Parathyroid adenoma (tissue), 2 donors: Measurements from ENCODE around the gene ACSL5.

Source experiments
- H2AFZ ChIP-seq: fragments of 300-600 bp; sonication (generic); one replicate; pipeline ENCODE4 v1.7.0; 2017; ENCODE audit warnings: antibody characterized with exemption, mild to moderate bottlenecking
- H3K27ac ChIP-seq: fragments of 300-600 bp; sonication (generic); one replicate; pipeline ENCODE4 v1.7.0; 2017
- H3K27me3 ChIP-seq: fragments of 300-600 bp; sonication (generic); one replicate; pipeline ENCODE4 v1.7.0; 2017; ENCODE audit warnings: low read length; ENCODE audit not compliant: control insufficient read depth, insufficient read depth
- H3K36me3 ChIP-seq: fragments of 300-600 bp; sonication (generic); one replicate; pipeline ENCODE4 v1.7.0; 2017; ENCODE audit warnings: low read length; ENCODE audit not compliant: control insufficient read depth, insufficient read depth
- H3K4me1 ChIP-seq: fragments of 300-600 bp; sonication (generic); one replicate; pipeline ENCODE4 v1.7.0; 2017; ENCODE audit warnings: control low read depth
- H3K4me2 ChIP-seq: fragments of 300-600 bp; sonication (generic); one replicate; pipeline ENCODE4 v1.7.0; 2017; ENCODE audit warnings: low read length
- H3K4me3 ChIP-seq: fragments of 300-600 bp; sonication (generic); one replicate; pipeline ENCODE4 v1.7.0; 2017; ENCODE audit warnings: low read depth, low read length
- H3K79me2 ChIP-seq: fragments of 300-600 bp; sonication (generic); one replicate; pipeline ENCODE4 v1.7.0; 2017; ENCODE audit warnings: control low read depth
- H3K9ac ChIP-seq: fragments of 300-600 bp; sonication (generic); one replicate; pipeline ENCODE4 v1.7.0; 2017; ENCODE audit warnings: mild to moderate bottlenecking
- H3K9me3 ChIP-seq: fragments of 300-600 bp; sonication (generic); one replicate; pipeline ENCODE4 v1.7.0; 2017; ENCODE audit warnings: low read length; ENCODE audit not compliant: control insufficient read depth
- TF ChIP-seq, protein P1 (sequence below): fragments of 300-600 bp; sonication (generic); IDR thresholded peaks from one replicate; pipeline ENCODE4 v1.7.0; 2017; ENCODE audit warnings: antibody characterized with exemption, mild to moderate bottlenecking
- donor health status: primary hyperparathyroidism.

Gene ACSL5

DNA sequence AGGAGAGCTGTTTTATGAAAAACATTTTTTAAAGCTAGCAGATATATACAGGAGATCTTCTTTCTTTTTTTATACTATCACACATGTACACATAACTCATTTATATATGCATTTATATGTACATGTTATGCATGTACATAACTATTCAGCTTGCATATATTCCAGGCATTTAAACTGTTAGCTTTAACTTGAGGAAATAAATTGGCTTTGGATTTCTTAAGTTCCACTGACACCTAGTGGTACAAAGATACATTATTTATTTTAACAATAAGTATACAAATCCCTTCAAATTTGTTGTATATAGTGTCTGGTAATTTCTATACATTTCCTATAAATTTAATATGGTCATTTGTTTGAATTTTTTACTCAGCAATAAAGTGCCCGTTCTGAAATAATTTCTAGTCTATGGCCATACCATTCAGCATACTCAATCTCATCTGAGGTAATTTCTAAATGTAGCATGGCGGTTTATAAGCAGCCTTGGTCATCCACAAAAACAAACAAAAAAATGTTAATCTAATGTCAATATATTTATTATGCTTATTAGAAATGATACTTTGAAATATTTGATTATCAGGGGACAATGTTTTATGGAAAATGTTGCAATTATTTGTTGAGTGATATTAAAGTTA, 61.2 kb downstream of the ACSL5 start:
- Histone ChIP-seq H3K9ac (no peak overlapping the region), H3K4me3 (no peak overlapping the region), H3K27me3 (no peaks in the 10 kb centered on the region), H3K4me2 (no peak overlapping the region), H3K79me2 (no peaks in the 10 kb centered on the region), H3K4me1 (no peaks in the 10 kb centered on the region), H3K9me3 (no peaks in the 10 kb centered on the region), H3K27ac (no peak overlapping the region), H3K36me3 (no peaks in the 10 kb centered on the region), H2AFZ (no peak overlapping the region)
- TF ChIP-seq, protein P1, sequence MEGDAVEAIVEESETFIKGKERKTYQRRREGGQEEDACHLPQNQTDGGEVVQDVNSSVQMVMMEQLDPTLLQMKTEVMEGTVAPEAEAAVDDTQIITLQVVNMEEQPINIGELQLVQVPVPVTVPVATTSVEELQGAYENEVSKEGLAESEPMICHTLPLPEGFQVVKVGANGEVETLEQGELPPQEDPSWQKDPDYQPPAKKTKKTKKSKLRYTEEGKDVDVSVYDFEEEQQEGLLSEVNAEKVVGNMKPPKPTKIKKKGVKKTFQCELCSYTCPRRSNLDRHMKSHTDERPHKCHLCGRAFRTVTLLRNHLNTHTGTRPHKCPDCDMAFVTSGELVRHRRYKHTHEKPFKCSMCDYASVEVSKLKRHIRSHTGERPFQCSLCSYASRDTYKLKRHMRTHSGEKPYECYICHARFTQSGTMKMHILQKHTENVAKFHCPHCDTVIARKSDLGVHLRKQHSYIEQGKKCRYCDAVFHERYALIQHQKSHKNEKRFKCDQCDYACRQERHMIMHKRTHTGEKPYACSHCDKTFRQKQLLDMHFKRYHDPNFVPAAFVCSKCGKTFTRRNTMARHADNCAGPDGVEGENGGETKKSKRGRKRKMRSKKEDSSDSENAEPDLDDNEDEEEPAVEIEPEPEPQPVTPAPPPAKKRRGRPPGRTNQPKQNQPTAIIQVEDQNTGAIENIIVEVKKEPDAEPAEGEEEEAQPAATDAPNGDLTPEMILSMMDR, result peak; percentile 21

DNA sequence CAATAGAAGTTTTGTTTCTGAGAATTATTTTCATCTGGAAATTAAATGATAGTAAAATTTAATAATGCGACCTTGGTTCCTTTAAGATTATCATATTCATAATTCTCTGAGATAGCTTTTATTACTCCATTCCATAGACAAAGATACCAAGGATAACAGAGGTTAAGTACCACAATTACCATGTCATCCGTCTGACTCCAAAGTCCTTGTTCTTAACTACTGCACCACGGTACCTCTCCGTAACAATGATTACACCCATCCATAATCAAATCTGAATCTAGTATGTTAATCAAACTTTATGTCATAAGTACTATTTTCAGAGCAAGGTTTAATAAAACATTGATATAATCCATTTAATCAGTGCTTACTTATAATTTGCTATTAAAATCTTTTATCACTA, 64.4 kb downstream of the ACSL5 start:
- Histone ChIP-seq H3K9ac (no peak overlapping the region), H3K79me2 (no peaks in the 10 kb centered on the region), H3K27ac (no peak overlapping the region), H3K36me3 (no peaks in the 10 kb centered on the region), H3K4me1 (no peaks in the 10 kb centered on the region), H3K9me3 (no peaks in the 10 kb centered on the region), H3K27me3 (no peaks in the 10 kb centered on the region), H3K4me2 (no peak overlapping the region), H3K4me3 (no peak overlapping the region), H2AFZ (no peak overlapping the region)
- TF ChIP-seq, protein P1, result no peak

DNA sequence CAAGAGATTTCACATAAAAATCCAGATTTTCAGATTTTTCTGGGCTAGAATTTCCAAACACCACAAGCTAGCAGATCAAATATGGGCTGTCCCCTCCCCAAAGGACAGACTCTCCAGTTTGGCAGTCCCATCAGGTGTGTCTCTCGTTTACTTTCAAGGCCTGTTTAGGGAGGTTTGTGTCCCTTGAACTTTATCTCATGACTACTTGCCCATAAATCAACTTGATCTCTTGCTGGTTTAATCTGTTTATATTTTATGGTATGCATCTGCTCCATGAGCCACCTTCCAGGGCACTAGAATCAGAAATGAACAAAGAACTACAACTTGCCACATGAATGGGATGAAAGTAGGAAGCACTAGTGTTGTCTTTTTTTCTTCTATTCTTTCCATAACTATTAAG, 67.6 kb downstream of the ACSL5 start:
- Histone ChIP-seq H3K4me2 (no peak overlapping the region), H3K79me2 (no peaks in the 10 kb centered on the region), H3K36me3 (no peaks in the 10 kb centered on the region), H3K27me3 (no peaks in the 10 kb centered on the region), H3K9ac (no peak overlapping the region), H3K4me3 (no peak overlapping the region), H3K9me3 (no peaks in the 10 kb centered on the region), H3K4me1 (peaks cover 3% of the 10 kb centered on the region), H2AFZ (no peak overlapping the region), H3K27ac (no peak overlapping the region)
- TF ChIP-seq, protein P1, result no peak

DNA sequence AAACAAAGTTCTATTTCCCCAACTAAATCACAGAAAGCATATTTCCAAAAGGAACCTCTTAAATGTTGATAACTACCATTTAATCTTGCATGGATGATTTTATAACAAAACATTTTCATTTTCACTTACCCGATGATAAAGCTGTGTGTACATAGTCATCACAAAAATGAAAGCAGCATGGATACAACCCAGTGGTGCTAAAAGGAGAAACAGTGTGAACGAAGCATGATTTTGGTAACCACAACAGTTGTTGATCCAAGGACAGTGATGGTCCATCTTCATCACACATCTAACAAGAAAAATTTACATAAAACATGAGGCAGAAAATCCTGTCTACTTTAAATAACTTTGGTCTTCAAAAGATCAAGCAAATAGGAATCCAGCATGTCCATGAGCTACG, 68.1 kb downstream of the ACSL5 start:
- no peaks in the 10 kb centered on the region for H3K9me3 ChIP-seq
- no peaks in the 10 kb centered on the region for H3K36me3 ChIP-seq
- no peaks in the 10 kb centered on the region for H3K27me3 ChIP-seq
- no peak overlapping the region for H3K9ac ChIP-seq
- no peak overlapping the region for H3K4me3 ChIP-seq
- peaks cover 3% of the 10 kb centered on the region for H3K4me1 ChIP-seq
- no peak overlapping the region for H3K27ac ChIP-seq
- no peak overlapping the region for H2AFZ ChIP-seq
- no peak overlapping the region for H3K4me2 ChIP-seq
- H3K79me2 ChIP-seq, result no peaks in the 10 kb centered on the region
- TF ChIP-seq, protein P1, result no peak
